ENCODE measurements around the gene TMEM94. TPM values are rescaled to one million over a fixed set of nuclear protein-coding genes. Genes with fewer than 3 reads are reported as not detected.
"Not testable (repeated sequence)": the region's sequence is repeated elsewhere in the genome, so short reads cannot be mapped to it uniquely, and the experiment has no call there.

TMEM94 gene
- 16.8 and 20.5 TPM in 2 replicates for total RNA-seq

- peak; percentile 88 for DNase-seq (ENCODE audit: low read depth, low spot score)
Measured at GRCh38 chr17:75456417-75457046, at the start of gene TMEM94. TMEM94 (plus strand) TSS chr17:75456635; CDS start chr17:75471906, 15,271 bp downstream.

- DNase-seq (ENCODE audit: low read depth, low spot score) = no peak
Measured at GRCh38 chr17:75407655-75408352, 48.6 kb upstream of the TMEM94 start.

GRCh38 chr17:75410141-75410540, 46.3 kb upstream of the TMEM94 start:
- DNase-seq (ENCODE audit: low read depth, low spot score) = no peak

GRCh38 chr17:75411328-75412067, 44.9 kb upstream of the TMEM94 start:
- DNase-seq (ENCODE audit: low read depth, low spot score) = no peak

- DNase-seq (ENCODE audit: low read depth, low spot score) = no peak
Measured at GRCh38 chr17:75412455-75413317, 43.7 kb upstream of the TMEM94 start.

GRCh38 chr17:75414488-75414887, 41.9 kb upstream of the TMEM94 start:
- DNase-seq (ENCODE audit: low read depth, low spot score) = no peak

- no peak for DNase-seq (ENCODE audit: low read depth, low spot score)
Measured at GRCh38 chr17:75416006-75416405, 40.4 kb upstream of the TMEM94 start.

- no peak for DNase-seq (ENCODE audit: low read depth, low spot score)
Measured at GRCh38 chr17:75417054-75417580, 39.3 kb upstream of the TMEM94 start.

- DNase-seq (ENCODE audit: low read depth, low spot score) = no peak
Measured at GRCh38 chr17:75418531-75418930, 37.9 kb upstream of the TMEM94 start.

GRCh38 chr17:75428543-75429469, 27.6 kb upstream of the TMEM94 start:
- DNase-seq (ENCODE audit: low read depth, low spot score) = no peak

GRCh38 chr17:75430159-75430974, 26.1 kb upstream of the TMEM94 start:
- DNase-seq (ENCODE audit: low read depth, low spot score) = no peak

GRCh38 chr17:75433218-75433783, 23.1 kb upstream of the TMEM94 start:
- DNase-seq (ENCODE audit: low read depth, low spot score) = no peak

GRCh38 chr17:75434433-75434832, 22.0 kb upstream of the TMEM94 start:
- not testable (repeated sequence) for DNase-seq (ENCODE audit: low read depth, low spot score)

GRCh38 chr17:75437404-75437803, 19.0 kb upstream of the TMEM94 start:
- not testable (repeated sequence) for DNase-seq (ENCODE audit: low read depth, low spot score)

- no peak for DNase-seq (ENCODE audit: low read depth, low spot score)
Measured at GRCh38 chr17:75439287-75439686, 17.1 kb upstream of the TMEM94 start.

- DNase-seq (ENCODE audit: low read depth, low spot score) = no peak
Measured at GRCh38 chr17:75440738-75441448, 15.5 kb upstream of the TMEM94 start.

GRCh38 chr17:75442168-75443103, 14.0 kb upstream of the TMEM94 start:
- no peak for DNase-seq (ENCODE audit: low read depth, low spot score)

Measured in pulmonary artery endothelial cell (primary cell).